SK-N-SH (cell line): ENCODE measurements around the gene MED26.

ENCODE experiments used
- EP300 ChIP-seq, 2 experiments: IDR thresholded peaks; 2 replicates each; pipeline versions ENCODE4 v1.4.0 to v1.6.1; 2012; ENCODE audit warnings: borderline replicate concordance in 1 of 2, low read depth in 1 of 2, low read length in 1 of 2
- EZH2phosphoT487 ChIP-seq: fragments of 200-600 bp; sonication (generic); IDR thresholded peaks from 2 replicates; pipeline ENCODE4 v1.6.1; 2017; ENCODE audit warnings: low read depth, mixed run types, mild to moderate bottlenecking, antibody characterized with exemption, moderate library complexity, borderline replicate concordance
- NFIC ChIP-seq: IDR thresholded peaks from 2 replicates; pipeline ENCODE4 v1.4.0; 2012; ENCODE audit warnings: borderline replicate concordance
- RAD21 ChIP-seq: IDR thresholded peaks from 2 replicates; pipeline ENCODE4 v1.6.1; 2012; ENCODE audit warnings: mild to moderate bottlenecking, low read length
- TF ChIP-seq, protein P1 (sequence below): fragments of 200-600 bp; sonication (generic); IDR thresholded peaks from 2 replicates; pipeline ENCODE4 v1.6.1; 2017; ENCODE audit warnings: antibody characterized with exemption, mild to moderate bottlenecking, moderate library complexity
- TF ChIP-seq, protein P2 (sequence below): IDR thresholded peaks from 2 replicates; pipeline ENCODE4; 2012

DNA sequence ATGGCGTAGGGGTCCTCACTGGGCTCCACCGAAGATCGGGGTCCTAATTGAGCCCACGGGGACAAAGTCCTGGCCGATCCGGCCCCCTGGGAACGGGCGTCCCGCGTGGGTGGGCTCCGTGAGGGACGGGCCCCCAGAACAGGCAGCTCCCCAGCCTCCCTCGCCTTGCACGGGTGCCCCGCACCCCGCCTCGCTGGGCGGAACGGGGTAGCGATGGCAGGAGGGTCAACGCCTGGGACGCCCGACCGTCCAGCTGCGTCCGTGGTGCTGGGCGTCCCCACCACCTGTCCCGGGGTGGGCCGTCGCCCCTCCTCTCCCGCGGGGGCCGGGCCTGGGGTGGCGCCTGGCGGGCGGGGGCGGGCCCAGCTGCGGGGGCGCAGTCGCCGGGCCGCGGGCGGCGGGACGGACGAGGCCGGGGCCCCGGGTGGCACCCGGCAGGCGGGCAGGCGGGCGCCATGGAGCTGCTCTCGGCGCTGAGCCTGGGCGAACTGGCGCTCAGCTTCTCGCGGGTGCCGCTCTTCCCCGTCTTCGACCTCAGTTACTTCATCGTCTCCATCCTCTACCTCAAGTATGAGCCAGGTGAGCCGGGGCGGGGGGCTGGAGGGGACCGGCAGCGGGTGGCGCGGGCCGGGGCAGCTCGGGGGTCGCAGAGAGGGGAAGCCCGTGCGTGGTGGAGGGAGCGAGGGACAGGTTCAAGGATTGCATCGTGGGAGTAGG lies 32.9 kb upstream of the MED26 start, which contains the start of gene TMEM38A:
- TF ChIP-seq EP300 (IDR thresholded peaks at IDR 0.05; ENCODE audit: borderline replicate concordance in 1 of 2, low read depth in 1 of 2, low read length in 1 of 2) (no peak), RAD21 (no peak), EZH2phosphoT487 (no peak), NFIC (no peak)
- TF ChIP-seq, protein P1, sequence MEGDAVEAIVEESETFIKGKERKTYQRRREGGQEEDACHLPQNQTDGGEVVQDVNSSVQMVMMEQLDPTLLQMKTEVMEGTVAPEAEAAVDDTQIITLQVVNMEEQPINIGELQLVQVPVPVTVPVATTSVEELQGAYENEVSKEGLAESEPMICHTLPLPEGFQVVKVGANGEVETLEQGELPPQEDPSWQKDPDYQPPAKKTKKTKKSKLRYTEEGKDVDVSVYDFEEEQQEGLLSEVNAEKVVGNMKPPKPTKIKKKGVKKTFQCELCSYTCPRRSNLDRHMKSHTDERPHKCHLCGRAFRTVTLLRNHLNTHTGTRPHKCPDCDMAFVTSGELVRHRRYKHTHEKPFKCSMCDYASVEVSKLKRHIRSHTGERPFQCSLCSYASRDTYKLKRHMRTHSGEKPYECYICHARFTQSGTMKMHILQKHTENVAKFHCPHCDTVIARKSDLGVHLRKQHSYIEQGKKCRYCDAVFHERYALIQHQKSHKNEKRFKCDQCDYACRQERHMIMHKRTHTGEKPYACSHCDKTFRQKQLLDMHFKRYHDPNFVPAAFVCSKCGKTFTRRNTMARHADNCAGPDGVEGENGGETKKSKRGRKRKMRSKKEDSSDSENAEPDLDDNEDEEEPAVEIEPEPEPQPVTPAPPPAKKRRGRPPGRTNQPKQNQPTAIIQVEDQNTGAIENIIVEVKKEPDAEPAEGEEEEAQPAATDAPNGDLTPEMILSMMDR, result no peak
- TF ChIP-seq, protein P2, sequence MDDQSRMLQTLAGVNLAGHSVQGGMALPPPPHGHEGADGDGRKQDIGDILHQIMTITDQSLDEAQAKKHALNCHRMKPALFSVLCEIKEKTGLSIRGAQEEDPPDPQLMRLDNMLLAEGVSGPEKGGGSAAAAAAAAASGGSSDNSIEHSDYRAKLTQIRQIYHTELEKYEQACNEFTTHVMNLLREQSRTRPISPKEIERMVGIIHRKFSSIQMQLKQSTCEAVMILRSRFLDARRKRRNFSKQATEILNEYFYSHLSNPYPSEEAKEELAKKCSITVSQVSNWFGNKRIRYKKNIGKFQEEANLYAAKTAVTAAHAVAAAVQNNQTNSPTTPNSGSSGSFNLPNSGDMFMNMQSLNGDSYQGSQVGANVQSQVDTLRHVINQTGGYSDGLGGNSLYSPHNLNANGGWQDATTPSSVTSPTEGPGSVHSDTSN, result no peak
